Ramos (cell line): ENCODE data around the gene UAP1L1.
"Not testable (repeated sequence)": the region's sequence is repeated elsewhere in the genome, so short reads cannot be mapped to it uniquely, and the experiment has no call there.

Source experiments
- in situ Hi-C: fragments of 300-500 bp; cut with MboI; formaldehyde crosslinking; loops from one replicate; pipeline ENCODE4 v1.14.3; 2022; ENCODE audit warnings: low sequenced_read_pairs; ENCODE audit not compliant: unreplicated experiment

The UAP1L1 gene

GRCh38 chr9:137109250-137110146, 32.2 kb downstream of the UAP1L1 start:
- in situ Hi-C loops, result no loop called here

GRCh38 chr9:137110147-137110910, 33.0 kb downstream of the UAP1L1 start:
- in situ Hi-C loops, result no loop called here

- in situ Hi-C loops, result no loop called here
Measured at GRCh38 chr9:137110911-137111787, 33.8 kb downstream of the UAP1L1 start.

- in situ Hi-C loops, result no loop called here
Measured at GRCh38 chr9:137111788-137112563, 34.7 kb downstream of the UAP1L1 start.

- in situ Hi-C loops, result no loop called here
Measured at GRCh38 chr9:137112564-137113384, 35.5 kb downstream of the UAP1L1 start.

- in situ Hi-C loops, result no loop called here
Measured at GRCh38 chr9:137113385-137114159, 36.3 kb downstream of the UAP1L1 start.

- in situ Hi-C loops, result no loop called here
Measured at GRCh38 chr9:137114220-137114612, 36.9 kb downstream of the UAP1L1 start.

- in situ Hi-C loops, result no loop called here
Measured at GRCh38 chr9:137114613-137115393, 37.5 kb downstream of the UAP1L1 start, which contains the start of gene DPP7. Gene DPP7 (minus strand): TSS chr9:137114733. CDS start chr9:137114713, 20 bp downstream.

- in situ Hi-C loops, result no loop called here
Measured at GRCh38 chr9:137115394-137116026, 38.2 kb downstream of the UAP1L1 start.

GRCh38 chr9:137116027-137116507, 38.8 kb downstream of the UAP1L1 start:
- in situ Hi-C loops, result no loop called here

- in situ Hi-C loops, result no loop called here
Measured at GRCh38 chr9:137116728-137117127, 39.4 kb downstream of the UAP1L1 start.

- in situ Hi-C loops, result no loop called here
Measured at GRCh38 chr9:137117269-137117731, 40.0 kb downstream of the UAP1L1 start.

GRCh38 chr9:137118092-137118603, 40.8 kb downstream of the UAP1L1 start:
- in situ Hi-C loops, result not testable (repeated sequence)

- in situ Hi-C loops, result loop anchor here (5.0 kb wide), 1 partner anchor 105 kb away; the partner anchor contains the start of genes CYSRT1 and RNF224
Measured at GRCh38 chr9:137121927-137122795, 44.8 kb downstream of the UAP1L1 start.
